ENCODE data around the gene MYL4.
"Not testable (repeated sequence)": the region's sequence is repeated elsewhere in the genome, so short reads cannot be mapped to it uniquely, and the experiment has no call there.

Gene MYL4

GRCh38 chr17:47208744-47209488 is at the start of gene MYL4:
TSS of gene MYL4 (plus strand) at chr17:47209348. CDS start at chr17:47209423, 75 bp downstream.
- DNase-seq = no peak

GRCh38 chr17:47162013-47162622 is 47.0 kb upstream of the MYL4 start:
- DNase-seq = no peak

- no peak for DNase-seq
Observed at GRCh38 chr17:47164263-47164662, 44.9 kb upstream of the MYL4 start.

- no peak for DNase-seq
Observed at GRCh38 chr17:47165137-47165536, 44.0 kb upstream of the MYL4 start.

GRCh38 chr17:47166854-47167253 is 42.3 kb upstream of the MYL4 start:
- not testable (repeated sequence) for DNase-seq

- not testable (repeated sequence) for DNase-seq
Observed at GRCh38 chr17:47168896-47169295, 40.3 kb upstream of the MYL4 start.

- no peak for DNase-seq
Observed at GRCh38 chr17:47170710-47171109, 38.4 kb upstream of the MYL4 start.

- DNase-seq = no peak
Observed at GRCh38 chr17:47172696-47173565, 36.2 kb upstream of the MYL4 start.

GRCh38 chr17:47174823-47175222 is 34.3 kb upstream of the MYL4 start:
- DNase-seq = not testable (repeated sequence)

GRCh38 chr17:47176389-47176826 is 32.7 kb upstream of the MYL4 start:
- no peak for DNase-seq

- DNase-seq = no peak
Observed at GRCh38 chr17:47177261-47177660, 31.9 kb upstream of the MYL4 start.

- no peak for DNase-seq
Observed at GRCh38 chr17:47179141-47179540, 30.0 kb upstream of the MYL4 start.

GRCh38 chr17:47180337-47180736 is 28.8 kb upstream of the MYL4 start:
- no peak for DNase-seq

- DNase-seq = not testable (repeated sequence)
Observed at GRCh38 chr17:47180988-47181387, 28.2 kb upstream of the MYL4 start.

- no peak for DNase-seq
Observed at GRCh38 chr17:47184681-47185080, 24.5 kb upstream of the MYL4 start.

GRCh38 chr17:47188271-47188875 is 20.8 kb upstream of the MYL4 start:
- DNase-seq = no peak

- peak; percentile 100 for DNase-seq
Observed at GRCh38 chr17:47188876-47189731, 20.0 kb upstream of the MYL4 start, which contains the start of gene CDC27. TSS of gene CDC27 (minus strand) at chr17:47189295. CDS start at chr17:47189172, 123 bp downstream.

GRCh38 chr17:47189732-47190237 is 19.4 kb upstream of the MYL4 start:
- no peak for DNase-seq

GRCh38 chr17:47190243-47190642 is 18.9 kb upstream of the MYL4 start:
- no peak for DNase-seq

- DNase-seq = no peak
Observed at GRCh38 chr17:47190770-47191169, 18.4 kb upstream of the MYL4 start.

- no peak for DNase-seq
Observed at GRCh38 chr17:47192554-47192953, 16.6 kb upstream of the MYL4 start.

All from activated gamma-delta T cell treated with Interleukin-2 at 50 U/mL for 16 hours (primary cell).